ENCODE measurements around the gene NCAN. TPM values are rescaled to one million over a fixed set of nuclear protein-coding genes. Genes with fewer than 3 reads are reported as not detected.

Gene NCAN
- total RNA-seq, 1 donor from 2014 or later = not detected

DNA sequence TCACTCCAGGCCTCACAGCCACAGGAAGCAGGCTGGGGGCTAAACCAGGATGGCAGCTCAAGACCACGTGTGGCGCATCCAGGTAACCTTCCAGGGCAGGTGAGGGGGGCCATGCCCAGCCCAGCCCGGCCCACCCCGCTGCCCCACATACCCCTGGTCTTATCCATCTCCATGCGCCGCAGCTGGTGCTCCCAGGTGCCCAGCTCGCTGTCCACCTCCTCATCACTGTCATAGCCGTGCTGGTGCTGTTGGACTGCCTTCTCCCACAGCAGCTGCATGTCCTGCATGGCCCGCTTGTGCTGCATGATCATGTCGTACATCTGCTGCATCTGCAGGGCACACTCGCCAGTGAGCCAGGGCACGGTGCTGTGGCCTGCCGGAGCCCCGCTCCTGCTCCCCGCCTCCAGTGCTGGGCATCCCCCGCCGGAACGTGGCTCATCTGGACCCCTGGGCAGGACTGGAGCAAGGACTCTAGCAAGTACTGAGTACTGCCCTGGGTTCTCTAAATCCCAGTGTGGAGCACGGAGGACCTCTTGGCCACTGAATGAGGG is 67.4 kb downstream of the NCAN start:
- no peak for DNase-seq (ENCODE audit: low read depth in 2 of 2)

DNA sequence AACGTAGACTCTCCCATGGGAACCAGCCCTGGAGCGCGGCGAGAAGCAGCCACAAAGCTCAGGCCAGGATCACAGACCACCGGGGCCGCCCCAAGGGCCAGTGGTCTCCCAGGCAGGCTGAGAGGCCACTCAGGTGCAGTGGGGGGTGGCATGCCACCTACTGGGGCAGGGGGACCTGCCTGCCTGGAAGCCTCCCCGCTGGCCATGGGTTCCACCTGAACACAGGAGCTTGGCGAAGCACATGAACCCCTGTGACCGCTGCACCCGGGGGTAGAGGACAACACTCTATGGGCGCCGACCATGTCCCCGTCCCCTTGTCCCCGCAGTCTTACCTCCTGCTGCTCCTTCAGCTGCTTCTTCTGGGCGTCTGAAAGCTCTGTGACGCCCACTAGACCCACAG is 68.1 kb downstream of the NCAN start:
- no peak for DNase-seq (ENCODE audit: low read depth in 2 of 2)

DNA sequence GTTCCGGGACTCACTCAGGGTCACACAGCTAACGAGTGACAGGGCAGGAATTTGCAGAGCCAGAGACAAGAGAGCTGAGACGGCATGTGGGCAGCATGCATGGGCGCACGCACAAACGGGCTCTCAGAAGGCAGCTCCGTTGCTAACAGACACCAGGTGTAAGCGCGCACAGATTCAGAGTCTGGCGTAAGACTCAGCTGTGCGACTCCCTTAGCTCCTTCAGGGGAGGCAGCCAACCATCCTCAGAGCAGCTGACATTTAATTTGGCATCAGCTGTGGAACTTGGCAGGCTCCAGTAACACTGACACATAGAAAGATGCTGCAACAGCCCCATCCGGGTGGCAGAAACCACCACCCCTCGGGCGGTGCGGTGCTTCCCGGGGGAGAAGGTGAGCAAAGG is 68.8 kb downstream of the NCAN start:
- DNase-seq (ENCODE audit: low read depth in 2 of 2) = no peak

DNA sequence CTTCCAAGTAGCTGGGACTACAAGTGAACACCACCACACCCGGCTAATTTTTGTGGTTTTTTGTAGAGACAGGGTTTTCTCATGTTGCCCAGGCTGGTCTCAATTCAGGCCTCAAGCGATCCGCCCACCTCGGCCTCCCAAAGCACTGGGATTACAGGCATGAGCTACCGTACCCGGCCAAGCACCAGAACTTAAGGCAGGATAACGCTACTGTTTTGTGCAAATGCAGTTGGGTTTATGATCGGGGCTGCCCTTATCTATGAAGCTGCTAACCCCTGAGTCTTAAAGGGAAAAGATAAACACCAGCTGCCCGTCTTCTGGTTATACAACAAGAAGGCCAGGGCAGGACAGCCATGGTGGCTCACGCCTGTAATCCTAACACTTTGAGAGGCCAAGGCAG is 73.9 kb downstream of the NCAN start:
- DNase-seq (ENCODE audit: low read depth in 2 of 2) = no peak

DNA sequence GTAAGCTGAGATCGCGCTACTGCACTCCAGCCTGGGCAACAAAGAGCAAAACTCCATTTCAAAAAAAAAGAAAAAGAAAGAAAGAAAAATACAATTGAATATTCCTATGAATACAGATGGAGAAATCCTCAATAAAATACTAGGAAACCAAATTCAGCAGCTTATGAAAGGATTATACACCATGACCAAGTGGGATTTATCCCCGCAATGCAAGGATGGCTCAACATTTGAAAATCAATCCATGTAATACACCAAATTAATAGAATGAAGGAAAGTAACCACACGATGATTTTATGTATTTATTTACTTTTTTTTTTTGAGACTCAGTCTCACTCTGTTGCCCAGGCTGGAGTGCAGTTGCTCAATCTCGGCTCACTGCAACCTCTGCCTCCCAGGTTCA is 80.8 kb downstream of the NCAN start:
- no peak for DNase-seq (ENCODE audit: low read depth in 2 of 2)

DNA sequence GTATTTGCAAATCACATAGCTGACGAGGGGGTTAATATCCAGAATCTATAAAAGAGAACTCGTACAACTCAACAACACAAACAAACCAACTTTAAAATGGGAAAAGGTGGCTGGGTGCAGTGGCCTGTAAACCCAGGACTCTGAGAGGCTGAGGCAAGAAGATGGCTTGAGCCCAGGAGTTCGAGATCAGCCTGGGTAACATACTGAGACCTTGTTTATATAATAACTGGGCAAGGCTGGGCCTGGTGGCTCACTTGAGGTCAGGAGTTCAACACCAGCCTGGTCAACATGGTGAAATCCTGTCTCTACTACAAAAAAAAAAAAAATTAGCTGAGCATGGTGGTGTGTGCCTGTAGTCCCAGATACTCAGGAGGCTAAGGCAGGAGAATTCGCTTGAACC is 83.2 kb downstream of the NCAN start:
- no peak for DNase-seq (ENCODE audit: low read depth in 2 of 2)

DNA sequence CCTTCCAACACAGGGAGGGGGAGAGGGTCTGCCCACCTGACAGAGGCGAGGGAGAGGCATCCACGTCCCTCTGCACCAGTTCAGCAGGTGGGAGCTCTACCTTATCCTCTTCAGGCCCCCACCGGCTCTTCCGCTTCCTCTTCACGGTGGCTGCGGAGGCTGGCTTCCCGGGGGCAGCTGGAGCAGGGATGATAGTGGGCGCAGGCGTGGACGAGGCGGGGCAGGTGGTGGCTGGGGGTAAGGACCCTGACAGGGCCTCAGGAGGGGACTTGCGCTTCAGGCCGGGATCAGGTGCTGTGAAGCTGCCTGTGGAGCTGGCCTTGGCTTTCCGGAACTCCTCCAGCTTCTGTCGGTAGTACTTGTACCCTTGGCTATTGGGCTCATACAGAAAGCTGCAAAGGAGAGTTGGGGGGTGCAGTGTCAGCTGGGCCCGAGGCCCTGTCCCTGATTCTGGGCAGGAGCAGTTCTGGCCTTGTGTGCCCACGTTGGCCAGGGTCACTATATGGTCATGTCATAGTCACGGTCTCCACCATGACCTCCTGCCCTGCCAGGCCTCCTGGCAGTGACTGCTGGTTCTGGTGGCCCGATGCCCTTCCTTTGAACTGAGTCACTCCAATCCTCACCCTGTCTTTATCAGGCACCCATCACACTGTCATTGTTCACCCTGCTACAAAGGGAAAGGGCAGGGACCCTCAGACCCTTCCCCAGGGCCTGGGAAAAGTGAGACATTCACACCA is 85.4 kb downstream of the NCAN start:
- DNase-seq (ENCODE audit: low read depth in 2 of 2) = no peak

DNA sequence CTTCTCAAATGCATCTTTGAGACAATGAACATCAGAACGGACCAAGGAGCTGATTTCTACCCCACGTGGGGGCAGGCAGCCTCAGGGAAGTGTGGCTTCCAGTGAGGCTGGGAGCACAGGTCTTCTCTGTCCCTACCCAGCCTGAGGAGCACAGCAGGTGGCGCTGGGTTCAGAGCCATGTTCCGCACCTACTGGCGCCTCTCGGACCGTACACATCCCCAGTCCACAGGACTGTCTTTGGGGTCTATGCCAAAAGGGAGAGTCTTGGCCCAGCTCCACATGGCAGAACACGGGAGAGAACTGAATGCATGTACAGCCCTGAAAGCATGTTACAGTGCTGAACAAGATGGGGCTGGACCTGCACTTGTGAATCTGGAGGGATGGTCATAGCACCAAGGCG is 86.0 kb downstream of the NCAN start:
- no peak for DNase-seq (ENCODE audit: low read depth in 2 of 2)

DNA sequence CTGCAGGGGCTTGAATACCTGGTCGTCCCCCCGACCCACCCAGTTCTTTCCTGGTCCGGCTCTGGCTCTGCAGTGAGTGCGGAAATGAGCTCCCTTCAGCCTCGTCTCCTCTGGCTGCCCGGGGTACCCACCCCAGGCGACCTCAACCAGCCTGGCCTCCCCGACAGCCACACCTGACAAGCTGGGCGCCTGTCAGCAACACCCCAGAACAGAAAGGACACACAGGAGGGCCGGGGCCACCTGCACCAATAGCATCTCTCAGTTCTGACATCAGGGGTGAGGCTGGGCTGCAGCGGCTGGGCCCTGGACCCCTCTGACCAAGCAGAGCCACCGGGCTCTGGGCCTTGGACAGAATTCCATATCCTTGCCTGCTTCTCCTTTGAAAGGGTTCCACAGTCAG is 88.9 kb downstream of the NCAN start:
- no peak for DNase-seq (ENCODE audit: low read depth in 2 of 2)

Other genes starting within 250 kb of the NCAN start
- 8.1 and 14.7 TPM in 2 replicates for gene SUGP2, start 178.4 kb upstream of the NCAN start, total RNA-seq
- 32.3 and 49.8 TPM in 2 replicates for gene ARMC6, start 178.4 kb upstream of the NCAN start, total RNA-seq
- gene SLC25A42, start 148.0 kb upstream of the NCAN start, total RNA-seq = 2.8 and 3.0 TPM in 2 replicates
- 11.3 and 14.7 TPM in 2 replicates for gene TMEM161A, start 73.5 kb upstream of the NCAN start, total RNA-seq
- under 0.01 and 0.20 TPM in 2 replicates for gene MEF2B, start 41.7 kb upstream of the NCAN start, total RNA-seq
- gene BORCS8, start 19.8 kb upstream of the NCAN start, total RNA-seq = 15.0 and 18.5 TPM in 2 replicates
- gene RFXANK, start 19.7 kb upstream of the NCAN start, total RNA-seq = 67.5 and 69.5 TPM in 2 replicates
- gene NR2C2AP, start 8.5 kb upstream of the NCAN start, total RNA-seq = 5.2 and 8.5 TPM in 2 replicates
- gene TM6SF2, start 61.3 kb downstream of the NCAN start, total RNA-seq = not detected in 2 replicates
- gene SUGP1, start 108.6 kb downstream of the NCAN start, total RNA-seq = 16.1 and 22.6 TPM in 2 replicates
- gene MAU2, start 108.9 kb downstream of the NCAN start, total RNA-seq = 18.1 and 22.6 TPM in 2 replicates
- 27.0 and 37.5 TPM in 2 replicates for gene GATAD2A, start 193.7 kb downstream of the NCAN start, total RNA-seq

Data from lung microvascular endothelial cell (primary cell).